Transverse colon (tissue), 4 donors: ENCODE measurements around the gene KRTAP9-2.

Experiments used
- POLR2AphosphoS5 ChIP-seq, 3 donors: sonication (generic); formaldehyde crosslinking; IDR thresholded peaks; one replicate each; pipeline ENCODE4 v1.6.1; 2016; ENCODE audit warnings: antibody characterized with exemption in 3 of 3
- TF ChIP-seq, protein P1 (sequence below), 5 experiments: fragments of 200-600 bp in 3 of 5; fragments of 450-650 bp in 2 of 5; sonication (generic) in 3 of 5; IDR thresholded peaks; 1 replicate in 2 of 5; 2 replicates in 3 of 5; pipeline ENCODE4 v1.5.1; 2016 to 2017; ENCODE audit warnings: antibody characterized with exemption in 5 of 5, inconsistent platforms in 3 of 5, mild to moderate bottlenecking in 2 of 5, moderate library complexity in 1 of 5

DNA sequence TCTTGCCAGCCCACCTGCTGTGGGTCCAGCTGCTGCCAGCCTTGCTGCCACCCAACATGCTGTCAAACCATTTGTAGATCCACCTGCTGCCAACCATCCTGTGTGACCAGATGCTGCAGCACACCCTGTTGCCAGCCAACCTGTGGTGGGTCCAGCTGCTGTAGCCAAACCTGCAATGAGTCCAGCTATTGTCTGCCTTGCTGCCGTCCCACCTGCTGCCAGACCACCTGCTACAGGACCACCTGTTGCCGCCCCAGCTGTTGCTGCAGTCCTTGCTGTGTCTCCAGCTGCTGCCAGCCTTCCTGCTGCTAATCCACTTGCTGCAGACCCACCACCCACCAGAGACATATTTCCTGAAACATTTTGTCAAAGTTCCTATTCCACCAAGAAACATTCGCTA, 36.1 kb upstream of the KRTAP9-2 start:
- TF ChIP-seq, protein P1, sequence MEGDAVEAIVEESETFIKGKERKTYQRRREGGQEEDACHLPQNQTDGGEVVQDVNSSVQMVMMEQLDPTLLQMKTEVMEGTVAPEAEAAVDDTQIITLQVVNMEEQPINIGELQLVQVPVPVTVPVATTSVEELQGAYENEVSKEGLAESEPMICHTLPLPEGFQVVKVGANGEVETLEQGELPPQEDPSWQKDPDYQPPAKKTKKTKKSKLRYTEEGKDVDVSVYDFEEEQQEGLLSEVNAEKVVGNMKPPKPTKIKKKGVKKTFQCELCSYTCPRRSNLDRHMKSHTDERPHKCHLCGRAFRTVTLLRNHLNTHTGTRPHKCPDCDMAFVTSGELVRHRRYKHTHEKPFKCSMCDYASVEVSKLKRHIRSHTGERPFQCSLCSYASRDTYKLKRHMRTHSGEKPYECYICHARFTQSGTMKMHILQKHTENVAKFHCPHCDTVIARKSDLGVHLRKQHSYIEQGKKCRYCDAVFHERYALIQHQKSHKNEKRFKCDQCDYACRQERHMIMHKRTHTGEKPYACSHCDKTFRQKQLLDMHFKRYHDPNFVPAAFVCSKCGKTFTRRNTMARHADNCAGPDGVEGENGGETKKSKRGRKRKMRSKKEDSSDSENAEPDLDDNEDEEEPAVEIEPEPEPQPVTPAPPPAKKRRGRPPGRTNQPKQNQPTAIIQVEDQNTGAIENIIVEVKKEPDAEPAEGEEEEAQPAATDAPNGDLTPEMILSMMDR (IDR thresholded peaks at IDR 0.05) = no peak
- no peak for TF ChIP-seq POLR2AphosphoS5 (IDR thresholded peaks at IDR 0.05)
